Stimulated activated naive B cell treated with anti-CD40 and anti-IgM and Interleukin-4, amounts not matched to agents 10 μg/mL and 1 μg/mL and 100 μg/mL, for 72 hours (primary cell): Measurements from ENCODE around the gene ARHGAP9.
"Not testable (repeated sequence)": the region's sequence is repeated elsewhere in the genome, so short reads cannot be mapped to it uniquely, and the experiment has no call there.

Experiments used
- ATAC-seq, 2 donors: fragments of 150-1000 bp; cut with Tn5 transposase; replicated peaks; 2 replicates each; pipeline ENCODE4 v1.10.0; 2021; ENCODE audit warnings: moderate library complexity in 1 of 2
- DNase-seq: peaks from one replicate; pipeline ENCODE4 v3.0.0; 2021
- H3K27ac Mint-ChIP-seq: one replicate; pipeline ENCODE4 v1.8.0; 2022; ENCODE audit warnings: mild to moderate bottlenecking, mixed read lengths
- H3K27me3 Mint-ChIP-seq, 2 donors: one replicate each; pipeline ENCODE4 v1.8.0; 2022; ENCODE audit warnings: mixed read lengths in 2 of 2
- H3K36me3 Mint-ChIP-seq, 2 donors: one replicate each; pipeline ENCODE4 v1.8.0; 2022; ENCODE audit warnings: mixed read lengths in 2 of 2, mild to moderate bottlenecking in 1 of 2
- H3K4me1 Mint-ChIP-seq, 2 donors: one replicate each; pipeline ENCODE4 v1.8.0; 2022; ENCODE audit warnings: mixed read lengths in 2 of 2, mild to moderate bottlenecking in 1 of 2
- H3K4me3 Mint-ChIP-seq, 2 donors: one replicate each; pipeline ENCODE4 v1.8.0; 2022; ENCODE audit warnings: mild to moderate bottlenecking in 2 of 2, mixed read lengths in 2 of 2, moderate library complexity in 1 of 2
- H3K9me3 Mint-ChIP-seq, 2 donors: one replicate each; pipeline ENCODE4 v1.8.0; 2022; ENCODE audit warnings: mixed read lengths in 2 of 2, mild to moderate bottlenecking in 1 of 2

Gene ARHGAP9

DNA sequence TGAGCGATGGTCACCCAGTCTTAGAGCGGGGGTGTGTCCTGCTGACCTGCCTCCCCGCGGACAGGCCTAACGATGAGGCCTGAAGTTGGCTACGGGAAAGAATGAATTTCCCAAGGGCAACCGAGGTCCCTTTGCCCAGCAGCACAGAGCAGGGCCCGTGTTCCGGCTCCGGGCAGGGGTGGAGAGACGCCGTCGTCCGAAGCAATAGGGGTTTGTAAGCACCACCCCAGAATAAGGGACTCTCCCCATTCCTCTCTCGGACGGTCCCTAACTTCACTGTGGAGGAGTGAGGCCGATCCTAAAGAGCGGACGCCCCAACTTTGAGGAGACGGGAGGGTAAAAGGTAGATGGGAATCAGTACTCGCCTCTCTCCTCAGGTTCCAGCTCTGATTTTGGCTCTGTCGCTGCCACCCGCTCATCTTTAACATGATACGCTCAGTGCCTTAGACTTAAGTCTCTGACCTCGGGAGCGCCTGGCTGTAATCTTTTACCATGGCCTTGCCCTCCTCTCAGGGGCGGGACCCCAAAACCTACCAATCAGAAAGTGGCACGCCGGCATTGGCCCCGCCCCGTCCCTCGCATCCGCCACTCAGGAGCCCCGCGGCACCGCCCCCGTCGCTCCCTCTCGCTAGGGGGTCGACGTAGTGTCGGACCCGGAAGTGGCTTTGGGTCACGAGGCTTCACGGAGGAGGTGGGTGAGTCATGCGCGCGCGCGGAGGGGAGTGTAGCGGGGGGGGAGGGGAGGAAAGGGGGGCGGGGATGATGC is 40.6 kb upstream of the ARHGAP9 start, which contains the start of gene DDIT3:
Gene DDIT3, minus strand, starts transcription at position 462 of the 766 bp plus-strand sequence. CDS start 3,108 bp downstream, outside the sequence.
- Mint-ChIP-seq H3K27me3 (no peaks in the 10 kb centered on the region), H3K9me3 (no peaks in the 10 kb centered on the region), H3K4me1 (peaks cover 42 to 80% of the 10 kb centered on the region in 2 donors), H3K27ac (peak within 1 kb of the TSS; percentile 99), H3K36me3 (peaks cover 41 to 65% of the 10 kb centered on the region in 2 donors), H3K4me3 (peak within 1 kb of the TSS; percentile 99)
- DNase-seq (peak; percentile 100), ATAC-seq (peak; percentile 74 to 80)

DNA sequence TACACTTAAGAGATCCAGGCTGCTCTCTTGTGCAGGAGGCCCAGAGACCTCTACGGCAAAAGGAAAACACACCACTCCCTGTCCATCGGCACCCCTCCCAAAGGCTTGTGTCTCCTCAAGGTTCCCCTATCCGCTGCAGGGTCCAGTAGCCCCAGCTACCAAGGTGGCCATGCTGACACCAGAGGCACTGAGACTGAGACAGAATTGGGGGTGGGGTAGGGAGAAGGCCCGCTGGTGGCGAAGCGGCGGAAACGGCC is 40.1 kb upstream of the ARHGAP9 start:
- Mint-ChIP-seq H3K9me3 (no peaks in the 10 kb centered on the region), H3K4me3 (peak overlapping the region; percentile 99), H3K27me3 (no peaks in the 10 kb centered on the region), H3K27ac (peak overlapping the region; percentile 99), H3K4me1 (peaks cover 38 to 75% of the 10 kb centered on the region in 2 donors), H3K36me3 (peaks cover 45 to 62% of the 10 kb centered on the region in 2 donors)
- ATAC-seq (no peak), DNase-seq (peak; percentile 33)

DNA sequence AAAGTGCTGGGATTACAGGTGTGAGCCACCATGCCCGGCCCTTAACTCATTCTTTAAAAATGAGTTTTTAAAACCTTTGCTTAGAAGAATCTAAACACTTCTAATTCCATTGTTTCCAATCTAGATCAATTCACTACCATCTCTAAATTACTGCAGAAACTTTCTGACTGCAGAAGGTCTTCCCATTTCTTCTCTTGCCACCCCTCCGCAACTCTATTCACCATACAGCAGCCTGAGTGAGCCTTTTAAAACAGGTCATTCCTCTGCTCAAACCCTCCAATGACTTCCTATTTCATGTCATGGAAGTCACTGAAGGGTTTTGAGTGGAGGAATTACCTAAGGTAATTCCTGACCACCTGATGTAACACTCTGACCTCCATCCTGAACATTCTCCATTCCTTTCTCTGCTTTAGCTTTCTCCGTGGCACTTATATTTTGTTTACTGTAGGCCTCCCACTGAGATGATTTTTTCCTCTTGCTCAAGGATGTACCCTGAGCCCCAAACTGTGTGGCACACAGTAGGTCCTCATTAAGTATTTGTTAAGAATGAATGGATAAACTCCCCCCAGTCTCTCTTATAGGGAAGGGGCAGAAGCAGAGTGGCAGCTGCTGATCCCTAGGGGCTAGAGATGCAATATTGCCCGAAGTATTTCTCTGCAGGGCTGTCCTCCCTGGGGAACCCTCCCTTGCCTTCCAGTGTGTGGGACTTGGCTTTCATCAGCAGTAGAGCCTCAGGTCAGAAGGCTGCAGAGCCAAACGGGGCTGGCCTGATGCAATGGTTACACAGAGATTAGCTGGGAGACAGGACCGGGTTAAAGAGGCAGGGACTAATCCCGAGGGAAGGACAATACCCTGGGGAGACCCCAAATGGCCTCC is 39.5 kb upstream of the ARHGAP9 start:
- Mint-ChIP-seq H3K36me3 (peaks cover 46 to 63% of the 10 kb centered on the region in 2 donors), H3K27ac (peak overlapping the region; percentile 99), H3K4me3 (peak overlapping the region; percentile 99), H3K9me3 (no peaks in the 10 kb centered on the region), H3K4me1 (peaks cover 33 to 69% of the 10 kb centered on the region in 2 donors), H3K27me3 (no peaks in the 10 kb centered on the region)
- ATAC-seq (no peak), DNase-seq (no peak)

GRCh38 chr12:57518176-57518919 is 38.7 kb upstream of the ARHGAP9 start:
- H3K27ac Mint-ChIP-seq = peak overlapping the region; percentile 99
- peaks cover 46 to 68% of the 10 kb centered on the region in 2 donors for H3K36me3 Mint-ChIP-seq
- DNase-seq = no peak
- peaks cover 27 to 61% of the 10 kb centered on the region in 2 donors for H3K4me1 Mint-ChIP-seq
- no peak for ATAC-seq
- peak overlapping the region; percentile 99 for H3K4me3 Mint-ChIP-seq
- no peaks in the 10 kb centered on the region for H3K27me3 Mint-ChIP-seq
- H3K9me3 Mint-ChIP-seq = no peaks in the 10 kb centered on the region

DNA sequence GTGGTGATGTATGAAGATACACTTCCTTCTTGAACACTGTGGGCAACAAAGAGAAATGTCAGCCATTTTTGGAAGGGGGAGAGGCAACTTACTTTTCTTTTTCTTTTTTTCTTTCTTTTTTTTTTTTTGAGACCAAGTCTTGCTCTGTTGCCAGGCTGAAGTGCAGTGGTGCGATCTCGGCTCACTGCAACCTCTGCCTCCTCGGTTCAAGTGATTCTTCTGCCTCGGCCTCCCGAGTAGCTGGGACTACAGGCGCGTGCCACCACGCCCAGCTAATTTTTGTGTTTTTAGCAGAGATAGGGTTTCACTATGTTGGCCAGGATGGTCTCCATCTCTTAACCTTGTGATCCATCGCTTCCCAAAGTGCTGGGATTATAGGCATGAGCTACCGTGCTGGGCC is 38.1 kb upstream of the ARHGAP9 start:
- not testable (repeated sequence) for H3K9me3 Mint-ChIP-seq, H3K27ac Mint-ChIP-seq, H3K27me3 Mint-ChIP-seq, DNase-seq, ATAC-seq
- H3K4me3 Mint-ChIP-seq = peak overlapping the region; percentile 17 to 43
- H3K36me3 Mint-ChIP-seq = peaks cover 50 to 71% of the 10 kb centered on the region in 2 donors
- H3K4me1 Mint-ChIP-seq = peaks cover 27 to 57% of the 10 kb centered on the region in 2 donors

- no peak for ATAC-seq
- DNase-seq = no peak
- Mint-ChIP-seq H3K9me3 (no peaks in the 10 kb centered on the region), H3K4me1 (peaks cover 25 to 54% of the 10 kb centered on the region in 2 donors), H3K36me3 (peaks cover 55 to 75% of the 10 kb centered on the region in 2 donors), H3K27ac (peak overlapping the region; percentile 62), H3K4me3 (no peak overlapping the region), H3K27me3 (no peaks in the 10 kb centered on the region)
Observed at GRCh38 chr12:57517187-57517586, 37.5 kb upstream of the ARHGAP9 start.

DNA sequence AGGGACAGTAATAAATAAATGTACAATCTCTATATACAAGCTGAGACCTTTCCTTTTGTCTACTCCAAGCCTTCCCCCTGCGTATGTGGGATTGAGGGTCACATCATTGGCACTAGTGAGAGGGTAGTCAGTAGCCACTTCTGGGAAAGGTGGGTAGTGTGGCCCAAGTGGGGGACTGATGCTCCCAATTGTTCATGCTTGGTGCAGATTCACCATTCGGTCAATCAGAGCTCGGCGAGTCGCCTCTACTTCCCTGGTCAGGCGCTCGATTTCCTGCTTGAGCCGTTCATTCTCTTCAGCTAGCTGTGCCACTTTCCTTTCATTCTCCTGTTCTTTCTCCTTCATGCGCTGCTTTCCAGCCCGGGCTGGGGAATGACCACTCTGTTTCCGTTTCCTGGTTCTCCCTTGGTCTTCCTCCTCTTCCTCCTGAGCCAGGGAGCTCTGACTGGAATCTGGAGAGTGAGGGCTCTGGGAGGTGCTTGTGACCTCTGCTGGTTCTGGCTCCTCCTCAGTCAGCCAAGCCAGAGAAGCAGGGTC is 37.0 kb upstream of the ARHGAP9 start:
- Mint-ChIP-seq H3K27me3 (no peaks in the 10 kb centered on the region), H3K36me3 (peaks cover 59 to 78% of the 10 kb centered on the region in 2 donors), H3K27ac (peak overlapping the region; percentile 76), H3K9me3 (no peaks in the 10 kb centered on the region), H3K4me3 (no peak overlapping the region), H3K4me1 (peaks cover 22 to 49% of the 10 kb centered on the region in 2 donors)
- DNase-seq (no peak), ATAC-seq (no peak)

DNA sequence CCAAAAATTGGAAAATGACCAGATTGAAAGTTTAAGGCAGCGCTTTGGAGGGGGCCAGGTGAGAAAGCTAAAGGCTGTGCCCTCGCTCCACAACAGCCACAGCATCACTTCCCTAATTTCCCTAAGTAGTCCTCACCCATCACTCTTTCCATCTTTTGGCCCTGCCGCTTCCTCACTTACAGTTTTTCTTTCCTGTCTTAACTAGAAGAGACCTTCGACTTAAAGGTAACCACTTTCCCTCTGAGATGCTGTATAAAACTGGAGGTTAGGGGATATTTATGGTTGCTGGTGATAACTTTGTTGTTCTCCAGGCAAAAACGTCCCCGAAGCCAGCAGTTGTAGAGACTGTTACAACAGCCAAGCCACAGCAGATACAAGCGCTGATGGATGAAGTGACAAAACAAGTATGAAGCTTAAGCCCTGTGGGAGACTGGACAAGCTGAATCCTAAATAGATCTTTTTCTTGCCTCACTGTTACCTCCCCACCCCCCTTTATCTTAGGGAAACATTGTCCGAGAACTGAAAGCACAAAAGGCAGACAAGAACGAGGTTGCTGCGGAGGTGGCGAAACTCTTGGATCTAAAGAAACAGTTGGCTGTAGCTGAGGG is 36.4 kb upstream of the ARHGAP9 start:
- no peaks in the 10 kb centered on the region for H3K27me3 Mint-ChIP-seq
- peaks cover 19 to 43% of the 10 kb centered on the region in 2 donors for H3K4me1 Mint-ChIP-seq
- H3K36me3 Mint-ChIP-seq = peaks cover 61 to 84% of the 10 kb centered on the region in 2 donors
- H3K9me3 Mint-ChIP-seq = no peaks in the 10 kb centered on the region
- ATAC-seq = no peak
- DNase-seq = no peak
- no peak overlapping the region for H3K4me3 Mint-ChIP-seq
- peak overlapping the region; percentile 84 for H3K27ac Mint-ChIP-seq

DNA sequence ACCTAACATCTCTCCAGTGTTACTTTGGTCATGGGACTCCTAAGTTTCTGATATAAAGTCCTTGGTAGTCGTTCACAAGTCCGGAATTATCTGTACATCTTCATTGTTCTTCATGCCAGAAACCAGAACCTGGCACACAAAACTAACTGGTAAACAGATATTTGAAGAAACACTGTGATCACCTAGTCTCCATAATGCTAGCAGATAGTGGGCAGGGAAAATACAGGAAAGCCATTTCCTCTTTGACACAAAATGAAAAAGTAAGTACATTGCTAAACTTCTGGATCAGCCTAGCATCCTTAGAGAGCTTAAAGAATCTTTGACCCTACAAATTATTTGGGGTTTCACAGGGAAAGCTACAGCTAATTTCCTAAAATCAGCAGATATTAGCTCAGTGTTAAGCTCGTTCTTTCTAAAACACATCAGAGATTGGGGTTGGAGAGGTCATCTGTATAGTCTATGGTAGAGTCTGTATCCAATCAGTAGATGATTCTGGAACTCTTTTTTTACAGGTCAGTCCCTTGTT is 35.8 kb upstream of the ARHGAP9 start:
- Mint-ChIP-seq H3K27ac (peak overlapping the region; percentile 31), H3K4me3 (no peak overlapping the region), H3K4me1 (peaks cover 18 to 40% of the 10 kb centered on the region in 2 donors), H3K36me3 (peaks cover 61 to 84% of the 10 kb centered on the region in 2 donors), H3K9me3 (no peaks in the 10 kb centered on the region), H3K27me3 (no peaks in the 10 kb centered on the region)
- no peak for DNase-seq
- no peak for ATAC-seq

- Mint-ChIP-seq H3K4me1 (peaks cover 18 to 40% of the 10 kb centered on the region in 2 donors), H3K27ac (peak overlapping the region; percentile 65), H3K36me3 (peaks cover 61 to 79% of the 10 kb centered on the region in 2 donors), H3K9me3 (no peaks in the 10 kb centered on the region), H3K4me3 (no peak overlapping the region), H3K27me3 (no peaks in the 10 kb centered on the region)
- ATAC-seq = no peak
- no peak for DNase-seq
Observed at GRCh38 chr12:57514720-57515407, 35.2 kb upstream of the ARHGAP9 start.

GRCh38 chr12:57514246-57514645 is 34.6 kb upstream of the ARHGAP9 start:
- not testable (repeated sequence) for H3K4me3 Mint-ChIP-seq, DNase-seq, H3K9me3 Mint-ChIP-seq, ATAC-seq, H3K27me3 Mint-ChIP-seq
- Mint-ChIP-seq H3K36me3 (peaks cover 62 to 78% of the 10 kb centered on the region in 2 donors), H3K27ac (peak overlapping the region; percentile 65), H3K4me1 (peaks cover 17 to 37% of the 10 kb centered on the region in 2 donors)

- not testable (repeated sequence) for H3K4me3 Mint-ChIP-seq, DNase-seq, ATAC-seq, H3K27ac Mint-ChIP-seq, H3K27me3 Mint-ChIP-seq, H3K9me3 Mint-ChIP-seq
- Mint-ChIP-seq H3K36me3 (peaks cover 58 to 75% of the 10 kb centered on the region in 2 donors), H3K4me1 (peaks cover 12 to 31% of the 10 kb centered on the region in 2 donors)
Observed at GRCh38 chr12:57513677-57514076, 34.0 kb upstream of the ARHGAP9 start.

DNA sequence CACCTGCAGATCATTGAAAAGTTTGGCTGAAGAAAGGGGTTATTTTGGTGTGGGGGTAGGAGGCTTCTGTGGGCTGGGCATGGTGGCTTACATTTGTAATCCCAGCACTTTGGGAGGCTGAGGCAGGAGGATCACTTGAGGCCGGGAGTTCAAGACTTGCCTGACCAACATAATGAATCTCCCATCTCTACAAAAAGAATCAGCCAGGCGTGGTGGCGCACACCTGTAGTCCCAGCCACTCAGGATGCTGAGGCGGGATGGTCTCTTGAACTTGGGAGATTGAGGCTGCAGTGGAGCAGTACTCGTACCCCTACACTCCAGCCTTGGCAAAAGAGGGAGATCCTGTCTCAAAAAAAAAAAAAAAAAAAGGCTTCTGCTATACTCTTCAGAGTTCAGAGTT is 33.6 kb upstream of the ARHGAP9 start:
- Mint-ChIP-seq H3K27ac (peak overlapping the region; percentile 33), H3K9me3 (no peaks in the 10 kb centered on the region), H3K4me1 (peaks cover 9 to 27% of the 10 kb centered on the region in 2 donors), H3K4me3 (no peak overlapping the region), H3K27me3 (no peaks in the 10 kb centered on the region), H3K36me3 (peaks cover 58 to 71% of the 10 kb centered on the region in 2 donors)
- no peak for DNase-seq
- no peak for ATAC-seq
